GM10847 (cell line): Measurements from ENCODE around the gene SRD5A1.

Experiments used
- POLR2A ChIP-seq: IDR thresholded peaks from 2 replicates; pipeline ENCODE4 v1.6.1; 2011; ENCODE audit not compliant: insufficient read length; ENCODE audit errors: extremely low read depth

SRD5A1 gene

DNA sequence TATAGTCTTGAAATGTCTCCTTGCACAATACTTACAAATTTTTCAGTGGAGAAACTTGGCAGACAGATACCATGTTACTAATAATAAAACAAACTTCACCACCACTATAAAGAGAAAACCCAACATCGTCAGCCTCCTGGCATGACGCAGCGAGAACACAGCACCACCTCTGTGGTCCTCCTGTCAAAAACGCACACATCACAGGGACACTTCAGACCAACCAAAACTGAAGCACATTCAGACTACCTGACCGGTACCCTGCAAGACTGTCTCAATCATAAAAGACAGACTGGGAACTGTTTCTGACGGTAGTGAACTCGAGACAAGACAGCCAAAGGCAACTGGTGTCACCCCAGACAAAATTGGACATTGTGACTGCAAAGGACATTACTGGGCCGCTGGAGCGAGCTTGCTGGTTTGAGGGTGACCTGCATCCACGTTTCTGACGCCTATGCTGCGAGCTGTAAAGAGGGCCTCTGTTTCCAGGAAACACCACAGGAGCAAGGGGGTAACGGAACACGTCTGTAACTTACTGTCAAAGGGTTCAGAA is 34.8 kb upstream of the SRD5A1 start:
- no peak for TF ChIP-seq POLR2A

DNA sequence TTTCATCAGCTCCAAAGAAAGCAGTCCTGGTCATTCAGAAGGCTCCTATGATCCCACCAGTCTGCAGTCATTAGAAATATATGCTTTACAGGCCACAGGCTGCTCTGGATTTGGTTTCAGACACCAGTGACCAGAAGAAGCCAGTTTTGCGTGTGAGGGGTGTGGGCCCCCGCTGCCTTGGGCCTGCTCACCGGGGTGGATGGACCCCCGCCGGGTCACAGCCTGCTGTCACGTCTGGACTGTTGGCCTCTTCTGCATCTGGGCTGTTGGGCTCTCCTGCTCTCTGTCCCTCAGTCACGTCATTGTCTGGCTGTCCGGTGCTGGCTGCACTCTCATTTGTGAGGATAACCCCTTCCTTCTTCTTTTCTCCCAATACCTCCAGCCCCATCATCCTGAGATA is 33.5 kb upstream of the SRD5A1 start:
- TF ChIP-seq POLR2A, result no peak

DNA sequence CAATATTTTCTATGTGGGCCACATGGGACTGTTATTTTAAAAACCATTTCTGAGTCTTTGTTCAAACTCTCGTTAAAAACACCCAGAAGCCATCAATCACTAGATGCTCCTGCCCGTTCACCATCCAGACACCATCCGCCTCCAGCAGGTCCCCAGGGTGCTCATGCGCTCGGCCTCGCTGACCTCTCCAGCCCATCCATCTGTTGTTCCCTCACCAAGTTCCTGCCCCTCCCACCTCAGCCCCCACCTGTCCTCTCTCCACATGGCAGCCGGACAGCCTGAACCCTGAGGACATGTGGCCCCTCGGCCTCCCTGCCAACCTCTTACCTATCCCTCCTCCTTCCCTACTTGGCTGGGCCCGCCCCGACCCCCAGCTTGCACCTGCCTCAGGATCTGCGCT is 32.0 kb upstream of the SRD5A1 start:
- no peak for TF ChIP-seq POLR2A

DNA sequence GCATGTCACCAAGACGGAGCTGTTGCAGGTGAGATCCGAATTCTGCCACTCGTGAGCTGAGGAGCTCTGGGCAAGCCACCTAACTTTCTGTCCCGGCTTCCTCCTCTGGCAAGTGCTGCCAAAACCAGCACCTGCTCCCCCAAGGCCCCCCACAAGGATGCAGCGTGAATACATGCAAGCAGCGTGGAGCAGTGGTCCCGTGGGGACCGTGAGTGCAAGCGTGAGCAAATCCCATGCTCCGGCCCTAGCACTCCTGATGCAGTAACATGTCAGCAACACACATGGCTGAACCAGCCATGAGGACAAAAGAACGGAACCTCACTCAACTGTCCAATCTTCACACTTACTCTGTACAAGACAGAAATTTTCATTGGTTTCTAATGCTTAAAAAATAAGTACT is 31.4 kb upstream of the SRD5A1 start:
- no peak for TF ChIP-seq POLR2A

DNA sequence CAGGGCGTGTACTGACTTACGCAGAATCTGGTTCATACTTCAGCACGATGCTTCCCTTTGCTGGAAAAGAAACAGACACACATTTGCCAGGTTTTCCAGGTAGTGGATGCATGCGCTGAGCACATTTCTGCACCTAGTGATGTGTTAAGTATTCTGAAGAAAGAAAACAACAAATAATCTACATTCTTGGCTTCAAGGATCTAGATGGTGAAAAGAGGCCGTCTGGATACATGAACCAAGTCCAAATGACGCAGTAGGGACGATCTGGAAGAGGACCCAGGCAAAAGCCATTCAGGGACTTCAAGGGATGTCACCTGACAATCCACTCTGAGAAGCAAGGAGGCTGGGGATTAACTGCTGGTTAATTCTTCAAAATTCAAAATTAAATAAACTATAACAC is 30.8 kb upstream of the SRD5A1 start:
- no peak for TF ChIP-seq POLR2A

DNA sequence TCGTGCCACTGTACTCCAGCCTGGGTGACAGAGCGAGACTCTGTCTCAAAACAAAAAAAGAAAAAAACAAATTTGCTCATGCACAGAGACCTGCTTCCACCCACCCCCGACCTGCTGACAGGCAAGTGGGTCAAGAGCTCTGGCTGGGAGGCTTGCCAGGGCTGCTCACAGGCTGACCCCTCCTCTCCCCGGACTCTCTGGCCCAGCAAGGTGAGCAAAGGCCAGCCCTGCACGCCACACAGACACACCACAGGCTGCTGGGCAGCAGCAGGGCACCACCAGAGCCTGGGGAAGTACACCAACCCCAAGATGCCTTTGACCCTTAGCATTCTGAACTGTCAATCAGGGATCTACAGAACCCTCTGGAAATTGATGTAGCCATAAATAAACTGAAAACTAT is 29.6 kb upstream of the SRD5A1 start:
- no peak for TF ChIP-seq POLR2A

DNA sequence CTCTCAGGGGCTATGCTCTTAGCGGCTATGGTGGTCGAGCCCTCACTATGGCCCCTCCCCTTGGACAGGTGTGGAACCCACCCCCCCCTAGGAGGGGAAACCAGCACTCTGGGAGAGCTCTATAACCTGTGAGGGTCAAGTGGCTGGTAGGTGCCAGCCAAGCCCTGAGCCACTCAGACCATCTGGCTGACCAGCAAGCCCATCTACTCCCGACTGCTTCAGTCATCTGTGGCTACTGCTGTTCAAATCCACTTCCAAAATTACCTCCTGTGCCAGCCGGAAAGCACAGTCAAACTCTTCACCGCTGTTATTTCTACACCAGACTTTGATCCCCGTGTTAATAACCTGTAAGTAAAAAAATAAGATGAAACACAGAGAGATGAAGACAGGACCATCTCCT is 28.9 kb upstream of the SRD5A1 start:
- TF ChIP-seq POLR2A, result no peak

DNA sequence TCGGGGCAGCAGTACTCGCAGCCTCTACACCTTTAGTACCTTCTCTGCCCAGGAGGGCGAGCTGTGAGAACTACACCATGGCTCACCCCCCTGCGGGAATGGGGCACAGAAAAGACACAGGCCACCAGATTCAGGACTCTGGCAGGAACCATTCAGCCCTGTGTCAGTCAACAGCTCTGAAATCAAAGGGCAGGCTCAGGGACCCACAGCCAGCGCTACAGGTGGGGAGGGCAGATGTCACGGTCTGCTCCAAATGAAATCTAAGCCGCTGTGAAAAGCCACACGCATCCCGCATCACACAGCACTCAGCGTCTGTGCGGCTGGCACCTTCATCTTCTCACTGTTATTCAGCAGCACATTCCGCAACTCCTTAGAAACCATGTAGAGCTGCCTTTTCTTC is 28.3 kb upstream of the SRD5A1 start:
- no peak for TF ChIP-seq POLR2A

DNA sequence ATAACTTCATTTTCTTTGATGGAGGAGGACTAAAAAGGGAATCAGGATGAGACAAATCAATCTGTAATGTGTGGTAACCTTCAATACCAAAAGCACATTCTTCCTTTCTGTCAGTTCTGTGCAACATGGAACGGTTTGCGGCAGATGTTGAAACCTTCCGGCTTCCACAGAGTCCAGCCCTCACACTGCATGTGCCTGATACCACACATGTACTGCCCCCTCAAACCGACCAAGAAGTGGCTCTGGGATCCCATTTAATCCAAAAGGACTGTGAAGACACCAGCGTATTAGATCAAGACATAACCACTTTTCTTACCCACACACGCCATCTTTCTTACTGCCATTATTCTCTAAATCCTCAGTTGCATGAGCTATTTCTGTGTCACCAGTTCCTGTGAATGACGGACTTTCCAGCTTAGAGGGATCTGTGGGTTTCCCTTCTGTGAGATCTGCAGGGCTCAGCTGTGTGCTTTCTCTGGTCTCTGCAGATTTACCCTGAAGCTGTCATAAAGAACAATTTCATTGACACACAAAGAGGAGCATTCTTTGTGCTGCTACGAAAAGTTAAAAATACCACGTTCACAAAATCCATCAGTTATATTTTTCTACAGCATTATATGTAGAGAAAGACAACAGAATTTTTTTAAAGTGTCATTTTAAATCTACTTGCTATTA is 26.2 kb upstream of the SRD5A1 start:
- no peak for TF ChIP-seq POLR2A

DNA sequence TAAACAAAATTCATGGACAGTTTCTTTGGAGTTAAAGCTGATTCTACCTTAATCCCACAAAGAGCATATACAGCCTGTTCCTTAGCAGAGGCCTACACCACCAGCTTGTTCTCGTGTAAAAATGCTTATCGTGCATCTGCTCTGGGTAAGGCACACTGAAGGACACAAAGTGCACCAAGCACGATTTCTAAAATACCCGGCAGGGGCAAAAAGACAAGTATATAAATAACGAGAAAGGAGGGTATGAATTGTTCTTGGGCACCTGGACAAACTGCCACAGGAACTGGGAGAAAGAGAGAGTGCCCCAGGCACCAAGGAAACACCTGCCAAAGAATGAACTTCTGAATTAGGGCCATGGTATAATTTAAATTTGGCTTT is 25.7 kb upstream of the SRD5A1 start:
- no peak for TF ChIP-seq POLR2A

DNA sequence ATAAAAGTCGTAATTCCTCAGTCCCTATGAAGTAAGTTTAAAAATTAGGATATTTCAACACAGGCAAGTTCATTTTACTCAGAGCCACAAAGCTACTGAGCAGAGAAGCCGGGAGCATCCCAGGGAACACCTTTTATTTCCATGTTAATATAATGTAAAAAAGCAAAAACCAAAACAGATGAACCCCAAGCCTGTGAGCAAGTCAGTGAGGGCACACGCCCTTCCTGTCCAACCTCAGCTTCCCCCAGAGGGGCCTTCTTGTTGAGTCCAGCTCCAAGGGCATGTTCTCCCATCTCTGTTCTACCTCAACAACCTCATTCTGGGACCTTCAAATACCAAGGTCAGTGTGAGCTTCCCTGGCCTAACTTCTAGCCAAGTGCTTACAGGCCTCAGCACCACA is 25.2 kb upstream of the SRD5A1 start:
- TF ChIP-seq POLR2A, result no peak

DNA sequence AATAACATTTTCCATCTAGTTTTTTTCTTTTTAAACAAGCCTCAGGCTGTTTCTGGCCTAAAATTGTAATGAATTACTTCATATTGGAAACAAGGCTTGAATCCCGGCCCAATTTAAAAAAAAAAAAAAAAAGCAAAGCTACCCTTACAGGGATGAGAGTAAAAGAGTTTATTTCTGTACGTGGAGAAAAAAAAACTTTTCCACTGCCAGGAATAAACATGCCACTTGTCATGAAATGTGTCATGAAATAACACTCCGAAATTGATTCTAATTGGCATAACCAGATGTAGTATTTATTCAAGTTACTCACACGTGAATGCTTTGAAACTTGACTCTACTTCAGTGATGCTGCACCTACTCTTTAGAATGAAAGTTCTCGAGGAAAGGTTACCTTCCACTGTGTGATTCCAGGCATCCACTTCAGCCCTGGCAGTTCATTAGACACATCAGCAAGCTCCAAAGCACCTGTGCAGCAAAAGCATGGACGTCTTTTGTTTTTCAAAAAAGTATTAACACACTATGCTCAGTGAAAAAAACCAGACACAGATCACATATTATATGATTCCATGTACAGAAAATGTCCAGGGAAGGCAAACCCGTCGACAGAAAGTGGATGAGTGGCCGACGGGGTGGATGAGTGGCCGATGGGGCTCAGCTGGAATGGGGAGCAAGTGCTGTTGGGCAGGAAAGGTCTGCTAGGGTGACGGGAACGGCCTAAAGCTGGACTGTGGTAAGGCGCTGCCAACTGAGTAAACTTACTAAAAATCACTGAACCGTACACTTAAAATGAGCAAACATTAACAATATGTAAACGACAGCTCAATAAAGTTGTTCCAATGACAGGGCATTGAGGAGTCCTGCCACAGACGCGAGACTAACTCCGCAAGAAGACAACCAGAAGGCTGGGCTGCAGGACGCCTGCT is 21.6 kb upstream of the SRD5A1 start:
- no peak for TF ChIP-seq POLR2A

DNA sequence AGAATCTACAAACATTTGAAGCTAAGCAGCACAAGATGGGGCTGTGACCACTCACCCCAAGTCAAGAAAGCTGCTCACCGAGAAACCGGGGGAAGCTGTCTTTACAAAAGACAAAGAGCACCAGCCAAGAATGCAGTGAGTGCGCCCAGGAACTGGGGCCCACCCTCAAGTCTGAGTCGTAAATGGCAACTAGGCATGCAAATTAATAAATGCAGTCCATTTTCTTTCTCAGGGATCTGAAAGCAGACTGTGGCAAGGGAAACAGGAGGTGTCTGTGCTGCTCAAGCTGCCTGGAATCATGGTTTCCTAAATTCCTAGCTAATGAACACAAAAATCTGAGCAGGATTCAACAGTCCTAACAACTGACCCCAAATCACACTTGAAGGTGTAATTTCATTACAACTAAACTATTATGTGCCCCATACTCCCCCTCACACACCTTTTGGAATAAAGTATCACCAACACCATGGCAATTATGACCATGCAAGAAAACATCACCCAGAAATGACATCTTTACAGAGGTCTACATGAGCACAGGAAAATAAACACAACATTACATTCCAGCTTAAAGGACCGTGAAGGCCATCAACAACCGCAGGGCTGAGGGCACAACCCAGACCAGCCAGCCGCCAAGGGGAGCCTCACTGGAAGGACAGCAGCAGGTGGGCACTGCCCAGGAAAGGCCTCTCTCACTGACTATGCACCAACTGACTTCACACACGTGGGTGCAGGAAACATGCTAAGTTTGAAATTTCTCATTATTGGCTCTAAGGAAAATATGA is 18.0 kb upstream of the SRD5A1 start:
- TF ChIP-seq POLR2A, result no peak

DNA sequence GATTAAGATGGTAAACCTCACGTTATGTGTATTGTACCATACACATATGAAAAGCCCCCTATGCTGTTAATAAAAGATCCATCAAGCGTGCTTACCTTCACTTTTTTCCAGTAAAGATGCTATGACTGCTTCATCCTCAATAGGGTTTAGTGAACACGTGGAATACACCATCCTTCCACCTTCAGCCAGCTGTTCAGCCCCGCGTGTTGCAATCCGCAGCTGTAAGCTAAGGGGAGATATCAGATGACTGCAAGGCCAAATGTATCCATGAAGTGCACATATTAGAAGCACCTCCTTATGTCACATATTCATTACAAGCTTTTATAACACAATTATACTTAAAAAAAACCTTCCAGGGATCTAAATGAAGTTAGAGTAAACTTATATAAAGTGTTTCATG is 16.6 kb upstream of the SRD5A1 start:
- no peak for TF ChIP-seq POLR2A

DNA sequence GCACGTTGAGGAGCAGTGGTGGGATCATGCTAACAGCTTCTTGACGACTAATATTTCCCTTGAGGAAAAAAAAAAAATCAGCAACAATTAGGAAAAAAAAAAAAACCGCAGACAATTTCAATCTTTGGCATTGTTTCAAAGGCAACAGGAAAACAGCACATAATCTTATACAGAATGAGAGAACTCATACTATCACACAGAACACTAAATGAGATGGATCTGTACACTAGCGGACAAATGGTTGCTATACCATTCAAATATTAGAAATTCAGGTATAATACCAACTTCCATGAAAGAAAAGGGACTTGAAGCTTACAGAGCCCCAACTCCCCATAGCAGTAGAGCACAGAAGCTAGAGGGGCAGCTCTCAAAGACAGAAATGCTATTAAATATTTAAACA is 10.0 kb upstream of the SRD5A1 start:
- no peak for TF ChIP-seq POLR2A

DNA sequence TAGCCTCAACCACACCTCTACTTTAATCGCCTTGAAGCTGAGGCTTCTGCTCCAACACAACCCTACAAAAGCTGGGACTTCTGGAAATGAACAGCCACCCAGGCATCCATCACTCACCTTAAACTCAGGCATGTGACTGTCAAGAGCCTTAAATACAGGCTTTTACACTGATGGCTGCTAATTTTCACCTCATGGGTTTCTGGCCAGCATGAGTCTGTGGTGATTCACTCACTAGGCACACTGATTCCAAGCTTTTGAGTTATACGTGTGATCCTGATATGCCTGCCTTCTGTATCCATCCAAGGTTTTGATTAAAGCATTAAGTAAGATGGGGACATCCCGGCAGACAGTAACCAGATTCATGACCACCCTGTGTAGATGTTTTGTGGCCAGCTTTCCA is 9.3 kb upstream of the SRD5A1 start:
- no peak for TF ChIP-seq POLR2A
